Body of pancreas (tissue), 4 donors: ENCODE data around the gene ABCA8.

ENCODE experiments used
- POLR2A ChIP-seq, 3 donors: fragments of 450-650 bp; IDR thresholded peaks; one replicate each; pipeline ENCODE4 v1.6.1; 2016; ENCODE audit warnings: antibody characterized with exemption in 3 of 3, mild to moderate bottlenecking in 2 of 3
- TF ChIP-seq, protein P1 (sequence below), 7 experiments: fragments of 450-650 bp in 4 of 7; fragments of 200-600 bp in 3 of 7; sonication (generic) in 3 of 7; IDR thresholded peaks; one replicate each; pipeline ENCODE4 v1.5.1; 2016 to 2019; ENCODE audit warnings: antibody characterized with exemption in 7 of 7

DNA sequence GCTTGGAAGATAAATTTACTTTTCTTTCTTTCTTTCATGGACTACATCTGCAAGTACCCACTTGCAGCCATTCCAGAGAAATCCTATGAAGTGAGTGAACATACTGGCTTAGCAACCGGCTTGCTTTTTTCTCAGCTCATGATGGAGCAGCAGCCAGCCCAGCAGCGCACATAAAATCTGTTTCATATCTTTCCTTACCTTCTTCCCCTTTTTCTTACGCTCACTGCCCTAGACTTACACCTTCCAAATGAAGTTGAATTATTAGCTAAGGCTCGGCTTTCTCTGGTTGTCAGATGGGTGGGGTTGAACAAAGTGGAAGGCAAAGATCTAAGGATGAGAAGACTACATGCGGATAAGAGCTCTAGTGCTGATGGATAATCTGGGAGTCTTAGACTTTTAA, 13.9 kb upstream of the ABCA8 start:
- TF ChIP-seq POLR2A (IDR thresholded peaks at IDR 0.05): no peak
- TF ChIP-seq, protein P1, sequence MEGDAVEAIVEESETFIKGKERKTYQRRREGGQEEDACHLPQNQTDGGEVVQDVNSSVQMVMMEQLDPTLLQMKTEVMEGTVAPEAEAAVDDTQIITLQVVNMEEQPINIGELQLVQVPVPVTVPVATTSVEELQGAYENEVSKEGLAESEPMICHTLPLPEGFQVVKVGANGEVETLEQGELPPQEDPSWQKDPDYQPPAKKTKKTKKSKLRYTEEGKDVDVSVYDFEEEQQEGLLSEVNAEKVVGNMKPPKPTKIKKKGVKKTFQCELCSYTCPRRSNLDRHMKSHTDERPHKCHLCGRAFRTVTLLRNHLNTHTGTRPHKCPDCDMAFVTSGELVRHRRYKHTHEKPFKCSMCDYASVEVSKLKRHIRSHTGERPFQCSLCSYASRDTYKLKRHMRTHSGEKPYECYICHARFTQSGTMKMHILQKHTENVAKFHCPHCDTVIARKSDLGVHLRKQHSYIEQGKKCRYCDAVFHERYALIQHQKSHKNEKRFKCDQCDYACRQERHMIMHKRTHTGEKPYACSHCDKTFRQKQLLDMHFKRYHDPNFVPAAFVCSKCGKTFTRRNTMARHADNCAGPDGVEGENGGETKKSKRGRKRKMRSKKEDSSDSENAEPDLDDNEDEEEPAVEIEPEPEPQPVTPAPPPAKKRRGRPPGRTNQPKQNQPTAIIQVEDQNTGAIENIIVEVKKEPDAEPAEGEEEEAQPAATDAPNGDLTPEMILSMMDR (IDR thresholded peaks at IDR 0.05): no peak
